ENCODE measurements around the gene ALOX15B.

Gene ALOX15B

DNA sequence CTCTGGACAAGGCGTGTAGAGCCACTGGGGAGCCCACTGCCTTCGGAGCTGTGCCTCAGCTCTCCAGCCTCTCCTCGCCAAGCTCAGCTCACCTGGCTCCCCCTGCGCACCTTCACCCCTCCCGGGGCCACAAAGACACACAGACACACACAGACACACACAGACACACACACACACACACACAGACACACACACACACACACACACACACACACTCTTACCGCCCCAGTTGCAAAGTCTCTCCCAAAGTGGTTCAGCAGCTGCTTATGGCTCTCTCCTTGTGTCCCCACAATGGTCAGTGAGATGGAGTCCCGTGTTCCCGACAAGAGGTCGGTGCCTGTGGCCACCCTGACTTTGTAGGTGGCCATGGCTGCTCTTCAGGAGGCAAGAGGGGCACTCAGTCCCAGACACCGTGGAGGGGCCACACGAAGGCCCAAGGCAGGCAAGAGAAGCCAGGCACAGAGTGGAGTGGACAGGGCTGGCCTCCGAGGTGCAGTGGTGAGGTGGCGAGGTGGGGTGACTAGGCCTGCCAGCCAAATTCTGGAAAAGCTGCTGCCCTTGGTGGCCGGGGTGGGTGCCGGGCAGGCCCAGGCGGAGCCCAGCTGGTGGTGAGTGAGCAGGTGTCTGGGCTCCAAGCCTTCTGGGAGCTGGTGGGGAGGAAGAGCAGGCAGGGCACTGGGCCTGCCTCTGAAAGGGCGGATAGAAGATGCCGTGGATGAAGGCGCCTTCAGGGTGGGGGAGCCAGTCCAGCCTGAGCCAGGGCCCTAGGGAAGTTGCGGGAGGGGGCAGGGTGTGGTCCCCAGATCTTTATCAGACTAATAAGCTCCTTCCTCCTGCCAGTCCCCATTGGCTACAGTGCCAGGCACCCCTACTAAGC lies 48.5 kb downstream of the ALOX15B start, which contains the start of gene ALOX12B:
TSS of gene ALOX12B (minus strand) at position 642 of the 877 bp plus-strand sequence. CDS start at position 368, 274 bp downstream.
- TF ChIP-seq EZH2 (IDR thresholded peaks at IDR 0.05; ENCODE audit: borderline replicate concordance, low read depth, low read length, severe bottlenecking): no peak
- TF ChIP-seq, protein P1, sequence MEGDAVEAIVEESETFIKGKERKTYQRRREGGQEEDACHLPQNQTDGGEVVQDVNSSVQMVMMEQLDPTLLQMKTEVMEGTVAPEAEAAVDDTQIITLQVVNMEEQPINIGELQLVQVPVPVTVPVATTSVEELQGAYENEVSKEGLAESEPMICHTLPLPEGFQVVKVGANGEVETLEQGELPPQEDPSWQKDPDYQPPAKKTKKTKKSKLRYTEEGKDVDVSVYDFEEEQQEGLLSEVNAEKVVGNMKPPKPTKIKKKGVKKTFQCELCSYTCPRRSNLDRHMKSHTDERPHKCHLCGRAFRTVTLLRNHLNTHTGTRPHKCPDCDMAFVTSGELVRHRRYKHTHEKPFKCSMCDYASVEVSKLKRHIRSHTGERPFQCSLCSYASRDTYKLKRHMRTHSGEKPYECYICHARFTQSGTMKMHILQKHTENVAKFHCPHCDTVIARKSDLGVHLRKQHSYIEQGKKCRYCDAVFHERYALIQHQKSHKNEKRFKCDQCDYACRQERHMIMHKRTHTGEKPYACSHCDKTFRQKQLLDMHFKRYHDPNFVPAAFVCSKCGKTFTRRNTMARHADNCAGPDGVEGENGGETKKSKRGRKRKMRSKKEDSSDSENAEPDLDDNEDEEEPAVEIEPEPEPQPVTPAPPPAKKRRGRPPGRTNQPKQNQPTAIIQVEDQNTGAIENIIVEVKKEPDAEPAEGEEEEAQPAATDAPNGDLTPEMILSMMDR (IDR thresholded peaks at IDR 0.05; ENCODE audit: borderline replicate concordance, extremely low read depth, low read length, poor library complexity, severe bottlenecking): no peak
- no peak for DNase-seq
- Histone ChIP-seq H3K9me3 (ENCODE audit: insufficient read depth, low read length, severe bottlenecking) (no peaks in the 10 kb centered on the region), H3K79me2 (ENCODE audit: insufficient read depth, low read length) (no peaks in the 10 kb centered on the region), H3K9ac (ENCODE audit: low read depth, low read length) (no peak within 1 kb of the TSS), H2AFZ (ENCODE audit: low read depth, low read length) (no peak within 1 kb of the TSS), H4K20me1 (ENCODE audit: insufficient read depth, low read length) (no peaks in the 10 kb centered on the region), H3K36me3 (ENCODE audit: insufficient read depth, low read length) (no peaks in the 10 kb centered on the region), H3K4me2 (ENCODE audit: insufficient read depth, low read length) (no peak within 1 kb of the TSS), H3K4me1 (ENCODE audit: insufficient read depth, low read length) (no peaks in the 10 kb centered on the region), H3K27ac (ENCODE audit: low read length) (no peak within 1 kb of the TSS), H3K27me3 (ENCODE audit: insufficient read depth, low read length, poor library complexity) (peaks cover 15% of the 10 kb centered on the region), H3K4me3 (ENCODE audit: low read depth in 1 of 2, low read length in 2 of 2) (no peak within 1 kb of the TSS)
- ATAC-seq (ENCODE audit: insufficient read depth, low read depth): no peak

DNA sequence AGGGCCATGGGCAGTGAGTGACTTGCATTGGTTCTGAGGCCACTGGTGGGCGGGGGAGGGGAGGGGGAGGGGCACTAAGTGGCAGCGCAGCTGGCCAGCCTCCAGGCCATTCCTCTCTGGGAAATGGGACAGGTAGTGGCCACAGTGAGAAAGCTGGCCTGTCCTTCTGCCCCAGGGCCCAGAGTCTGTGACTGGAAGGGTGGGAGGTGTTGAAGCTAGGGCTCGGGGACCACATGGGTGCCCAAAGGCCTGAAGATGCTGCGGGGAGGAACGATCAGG lies 49.0 kb downstream of the ALOX15B start:
- no peak overlapping the region for H3K27ac ChIP-seq (ENCODE audit: low read length)
- no peak for DNase-seq
- H3K4me1 ChIP-seq (ENCODE audit: insufficient read depth, low read length): no peaks in the 10 kb centered on the region
- H3K27me3 ChIP-seq (ENCODE audit: insufficient read depth, low read length, poor library complexity): peaks cover 15% of the 10 kb centered on the region
- H4K20me1 ChIP-seq (ENCODE audit: insufficient read depth, low read length): no peaks in the 10 kb centered on the region
- no peaks in the 10 kb centered on the region for H3K36me3 ChIP-seq (ENCODE audit: insufficient read depth, low read length)
- no peaks in the 10 kb centered on the region for H3K9me3 ChIP-seq (ENCODE audit: insufficient read depth, low read length, severe bottlenecking)
- ATAC-seq (ENCODE audit: insufficient read depth, low read depth): no peak
- H3K4me3 ChIP-seq (ENCODE audit: low read depth in 1 of 2, low read length in 2 of 2): no peak overlapping the region
- H3K79me2 ChIP-seq (ENCODE audit: insufficient read depth, low read length): no peaks in the 10 kb centered on the region
- H3K9ac ChIP-seq (ENCODE audit: low read depth, low read length): no peak overlapping the region
- H3K4me2 ChIP-seq (ENCODE audit: insufficient read depth, low read length): no peak overlapping the region
- TF ChIP-seq, protein P1 (IDR thresholded peaks at IDR 0.05; ENCODE audit: borderline replicate concordance, extremely low read depth, low read length, poor library complexity, severe bottlenecking): no peak
- no peak overlapping the region for H2AFZ ChIP-seq (ENCODE audit: low read depth, low read length)

DNA sequence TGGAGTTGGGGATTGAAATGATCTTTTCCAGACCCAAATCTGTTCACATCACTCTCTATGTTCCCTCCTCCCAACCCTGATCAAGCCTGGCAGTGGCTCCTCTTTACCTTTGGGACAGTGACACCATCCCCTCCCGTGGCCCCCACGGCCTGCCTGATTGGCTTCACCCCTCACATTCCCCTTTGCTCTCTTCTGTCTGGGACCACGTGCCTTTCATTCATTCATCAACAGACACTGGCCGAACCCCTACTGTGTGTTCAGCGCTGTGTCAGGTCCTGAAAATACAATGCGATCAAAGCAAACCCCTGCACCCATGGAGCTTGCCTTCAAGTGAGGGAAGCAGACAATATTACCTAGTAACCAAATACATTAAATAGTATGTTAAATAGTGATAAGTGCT lies 50.9 kb downstream of the ALOX15B start:
- H3K4me1 ChIP-seq (ENCODE audit: insufficient read depth, low read length): peaks cover 8% of the 10 kb centered on the region
- H4K20me1 ChIP-seq (ENCODE audit: insufficient read depth, low read length): no peaks in the 10 kb centered on the region
- ATAC-seq (ENCODE audit: insufficient read depth, low read depth) (no peak), DNase-seq (no peak)
- H3K27me3 ChIP-seq (ENCODE audit: insufficient read depth, low read length, poor library complexity): peaks cover 13% of the 10 kb centered on the region
- H3K27ac ChIP-seq (ENCODE audit: low read length): no peak overlapping the region
- no peak overlapping the region for H3K4me2 ChIP-seq (ENCODE audit: insufficient read depth, low read length)
- no peak overlapping the region for H3K4me3 ChIP-seq (ENCODE audit: low read depth in 1 of 2, low read length in 2 of 2)
- no peaks in the 10 kb centered on the region for H3K36me3 ChIP-seq (ENCODE audit: insufficient read depth, low read length)
- H3K9ac ChIP-seq (ENCODE audit: low read depth, low read length): no peak overlapping the region
- H3K79me2 ChIP-seq (ENCODE audit: insufficient read depth, low read length): no peaks in the 10 kb centered on the region
- H3K9me3 ChIP-seq (ENCODE audit: insufficient read depth, low read length, severe bottlenecking): no peaks in the 10 kb centered on the region
- no peak overlapping the region for H2AFZ ChIP-seq (ENCODE audit: low read depth, low read length)
- no peak for TF ChIP-seq EZH2 (IDR thresholded peaks at IDR 0.05; ENCODE audit: borderline replicate concordance, low read depth, low read length, severe bottlenecking)
- TF ChIP-seq, protein P1 (IDR thresholded peaks at IDR 0.05; ENCODE audit: borderline replicate concordance, extremely low read depth, low read length, poor library complexity, severe bottlenecking): no peak

Measured in DND-41 (cell line).